Measurements from ENCODE around the gene PAX2. TPM values are rescaled to one million over a fixed set of nuclear protein-coding genes. Genes with fewer than 3 reads are reported as not detected.

Gene PAX2
- total RNA-seq, 6 experiments from 2014 or later: not detected

DNA sequence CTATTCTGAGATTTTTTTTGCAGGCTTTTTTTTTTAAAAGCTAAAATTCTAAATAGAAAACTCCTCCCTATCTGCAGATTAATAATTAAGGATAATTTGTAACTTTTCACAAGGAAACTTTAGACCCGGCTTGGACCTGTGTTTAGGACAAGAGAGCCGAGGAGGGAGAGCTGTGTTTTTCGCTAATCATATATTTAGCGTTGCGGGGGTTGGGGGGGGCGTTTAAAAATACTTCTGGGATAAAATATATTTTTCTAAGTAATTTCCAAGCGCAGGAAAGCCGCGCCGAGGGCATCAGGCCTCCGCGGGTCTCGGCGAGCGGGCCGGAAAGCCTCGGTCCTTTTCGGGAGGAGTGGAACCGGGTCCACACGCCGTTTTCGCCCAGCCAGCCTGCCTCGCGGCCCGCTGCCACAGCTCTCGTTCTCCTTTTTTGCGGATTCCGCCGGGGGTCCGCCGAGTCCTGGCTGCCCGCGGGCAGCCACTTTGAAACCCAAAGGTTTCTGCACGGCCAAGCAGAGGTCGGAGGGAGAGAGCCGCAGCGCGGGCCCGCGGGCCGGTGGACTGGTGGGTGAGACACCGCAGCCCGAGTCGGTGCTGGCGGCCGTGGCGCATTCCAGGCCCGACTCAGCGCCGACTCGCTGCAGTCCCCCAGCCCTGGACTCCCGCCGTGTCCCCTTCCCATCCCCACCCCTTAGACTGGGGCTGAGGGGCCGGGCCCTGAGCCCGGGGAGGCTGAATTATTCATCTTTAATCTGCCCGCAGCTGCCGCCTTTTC is 2.3 kb downstream of the PAX2 start:
- H3K4me1 Mint-ChIP-seq (ENCODE audit: low read depth): peaks cover 13% of the 10 kb centered on the region
- DNase-seq: no peak
- H3K27me3 Mint-ChIP-seq (ENCODE audit: insufficient read depth): peaks cover 80% of the 10 kb centered on the region
- no peaks in the 10 kb centered on the region for H3K36me3 Mint-ChIP-seq (ENCODE audit: low read depth)
- no peak overlapping the region for H3K4me3 Mint-ChIP-seq
- TF ChIP-seq, protein P1, sequence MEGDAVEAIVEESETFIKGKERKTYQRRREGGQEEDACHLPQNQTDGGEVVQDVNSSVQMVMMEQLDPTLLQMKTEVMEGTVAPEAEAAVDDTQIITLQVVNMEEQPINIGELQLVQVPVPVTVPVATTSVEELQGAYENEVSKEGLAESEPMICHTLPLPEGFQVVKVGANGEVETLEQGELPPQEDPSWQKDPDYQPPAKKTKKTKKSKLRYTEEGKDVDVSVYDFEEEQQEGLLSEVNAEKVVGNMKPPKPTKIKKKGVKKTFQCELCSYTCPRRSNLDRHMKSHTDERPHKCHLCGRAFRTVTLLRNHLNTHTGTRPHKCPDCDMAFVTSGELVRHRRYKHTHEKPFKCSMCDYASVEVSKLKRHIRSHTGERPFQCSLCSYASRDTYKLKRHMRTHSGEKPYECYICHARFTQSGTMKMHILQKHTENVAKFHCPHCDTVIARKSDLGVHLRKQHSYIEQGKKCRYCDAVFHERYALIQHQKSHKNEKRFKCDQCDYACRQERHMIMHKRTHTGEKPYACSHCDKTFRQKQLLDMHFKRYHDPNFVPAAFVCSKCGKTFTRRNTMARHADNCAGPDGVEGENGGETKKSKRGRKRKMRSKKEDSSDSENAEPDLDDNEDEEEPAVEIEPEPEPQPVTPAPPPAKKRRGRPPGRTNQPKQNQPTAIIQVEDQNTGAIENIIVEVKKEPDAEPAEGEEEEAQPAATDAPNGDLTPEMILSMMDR (IDR thresholded peaks at IDR 0.05): no peak
- H3K9me3 Mint-ChIP-seq: no peaks in the 10 kb centered on the region
- H3K27ac Mint-ChIP-seq: no peak overlapping the region

DNA sequence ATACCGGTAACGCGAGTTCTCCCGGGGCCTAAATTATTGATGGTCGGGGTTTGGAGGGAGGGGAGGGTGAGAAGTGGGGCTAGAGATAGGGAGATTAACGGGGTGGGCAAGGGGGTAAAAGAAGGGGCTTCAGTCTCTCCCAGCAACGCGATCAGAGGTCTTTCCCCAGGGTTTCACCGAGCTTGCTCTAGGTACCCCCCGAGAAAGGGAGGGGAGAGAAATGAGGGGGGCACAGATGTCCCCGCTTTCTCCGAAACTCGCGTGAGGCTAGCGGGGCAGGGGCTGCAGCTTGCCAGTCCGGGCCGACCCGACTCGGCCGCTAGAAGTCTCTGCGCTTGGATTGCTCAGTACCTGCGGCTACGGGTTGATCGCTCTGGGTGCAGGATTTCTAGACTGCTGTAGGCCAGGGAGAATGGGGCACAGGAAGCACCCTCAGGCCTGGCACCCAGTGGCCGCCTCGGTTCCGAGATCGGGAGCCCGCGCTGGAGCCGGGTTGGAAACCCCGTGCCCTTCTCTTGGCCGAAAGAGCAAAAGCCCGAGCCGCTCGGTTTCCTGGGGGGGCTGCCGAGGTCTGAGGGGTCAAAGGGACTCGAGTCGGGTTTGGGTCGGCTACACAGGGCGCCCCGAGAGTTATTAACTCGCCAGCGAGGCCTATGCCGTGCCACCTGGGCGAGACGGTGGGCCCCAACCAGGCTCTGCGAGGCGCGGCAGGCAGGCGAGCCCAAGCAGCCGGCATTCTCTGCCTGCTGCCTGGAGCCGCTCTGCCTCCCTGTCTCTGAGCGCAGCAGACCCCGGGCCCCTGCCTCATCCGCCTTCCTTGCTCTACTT is 3.1 kb downstream of the PAX2 start:
- Mint-ChIP-seq H3K4me3 (no peak overlapping the region), H3K36me3 (ENCODE audit: low read depth) (no peaks in the 10 kb centered on the region), H3K27ac (no peak overlapping the region), H3K9me3 (no peaks in the 10 kb centered on the region), H3K4me1 (ENCODE audit: low read depth) (peaks cover 13% of the 10 kb centered on the region), H3K27me3 (ENCODE audit: insufficient read depth) (peaks cover 80% of the 10 kb centered on the region)
- TF ChIP-seq, protein P1 (IDR thresholded peaks at IDR 0.05): no peak
- no peak for DNase-seq

DNA sequence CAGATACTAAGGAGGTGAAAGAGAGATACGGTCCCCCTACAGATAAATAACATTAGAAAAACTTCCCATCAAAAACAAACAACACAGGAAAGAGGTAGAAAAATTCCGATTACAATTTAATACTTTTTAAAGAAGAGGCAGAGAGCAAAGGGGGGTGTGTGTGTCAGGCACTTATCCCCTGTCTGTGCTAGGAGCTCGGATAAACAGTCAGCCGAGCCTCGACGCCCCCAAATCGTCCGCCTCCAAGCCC is 3.6 kb downstream of the PAX2 start:
- peaks cover 77% of the 10 kb centered on the region for H3K27me3 Mint-ChIP-seq (ENCODE audit: insufficient read depth)
- no peak for DNase-seq
- TF ChIP-seq, protein P1 (IDR thresholded peaks at IDR 0.05): no peak
- H3K9me3 Mint-ChIP-seq: no peaks in the 10 kb centered on the region
- H3K4me1 Mint-ChIP-seq (ENCODE audit: low read depth): peaks cover 13% of the 10 kb centered on the region
- H3K27ac Mint-ChIP-seq: no peak overlapping the region
- no peak overlapping the region for H3K4me3 Mint-ChIP-seq
- no peaks in the 10 kb centered on the region for H3K36me3 Mint-ChIP-seq (ENCODE audit: low read depth)

DNA sequence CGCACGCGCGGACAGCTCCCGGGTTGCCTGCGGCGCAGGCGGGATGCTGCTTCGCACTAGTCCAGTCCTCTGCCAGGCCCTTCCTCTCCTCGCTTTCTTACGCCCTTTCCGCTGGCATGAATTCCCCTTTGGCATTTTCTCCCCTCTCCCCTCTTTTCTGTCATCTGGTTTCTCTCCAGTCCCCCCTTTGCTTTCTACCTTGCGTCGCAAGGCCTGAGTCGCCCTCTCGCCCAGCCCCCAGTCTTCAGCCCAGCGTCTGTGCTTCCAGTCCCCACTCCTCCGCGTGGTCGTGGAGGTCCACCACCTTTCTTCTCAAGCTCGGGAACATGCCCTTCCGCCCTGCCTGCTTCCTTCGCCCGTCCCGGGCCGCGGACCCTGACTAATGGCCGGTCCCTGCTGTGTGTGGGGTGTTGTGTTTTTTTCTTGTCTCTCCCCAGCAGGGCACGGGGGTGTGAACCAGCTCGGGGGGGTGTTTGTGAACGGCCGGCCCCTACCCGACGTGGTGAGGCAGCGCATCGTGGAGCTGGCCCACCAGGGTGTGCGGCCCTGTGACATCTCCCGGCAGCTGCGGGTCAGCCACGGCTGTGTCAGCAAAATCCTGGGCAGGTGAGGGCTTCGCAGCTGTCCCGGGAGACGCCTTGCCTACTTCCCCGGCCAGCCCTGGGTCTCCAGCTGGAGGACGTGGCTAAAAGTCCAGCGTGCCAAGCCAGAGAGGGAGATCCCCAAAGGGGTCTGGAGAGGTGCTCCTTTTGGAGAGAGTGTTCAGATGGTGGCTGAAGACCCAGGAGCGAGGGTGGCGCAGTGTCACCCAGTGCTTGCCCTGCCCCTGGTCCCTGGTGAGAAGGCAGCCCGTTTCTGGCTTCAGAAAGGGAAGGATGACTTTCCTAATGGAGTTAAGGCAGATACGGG is 4.2 kb downstream of the PAX2 start:
- TF ChIP-seq, protein P1 (IDR thresholded peaks at IDR 0.05): no peak
- H3K27ac Mint-ChIP-seq: no peak overlapping the region
- H3K36me3 Mint-ChIP-seq (ENCODE audit: low read depth): no peaks in the 10 kb centered on the region
- no peak overlapping the region for H3K4me3 Mint-ChIP-seq
- H3K27me3 Mint-ChIP-seq (ENCODE audit: insufficient read depth): peaks cover 74% of the 10 kb centered on the region
- no peak for DNase-seq
- H3K4me1 Mint-ChIP-seq (ENCODE audit: low read depth): peaks cover 13% of the 10 kb centered on the region
- no peaks in the 10 kb centered on the region for H3K9me3 Mint-ChIP-seq
